Peyer's patch (tissue), 4 donors: Measurements from ENCODE around the gene STAT6.

Experiments
- POLR2A ChIP-seq, 2 donors: fragments of 450-650 bp; IDR thresholded peaks; one replicate each; pipeline ENCODE4 v1.5.1; 2017; ENCODE audit warnings: antibody characterized with exemption in 2 of 2, mild to moderate bottlenecking in 2 of 2, moderate library complexity in 2 of 2
- TF ChIP-seq, protein P1 (sequence below), 6 experiments: fragments of 450-650 bp in 4 of 6; fragments of 200-600 bp in 2 of 6; sonication (generic) in 1 of 6; IDR thresholded peaks; one replicate each; pipeline ENCODE4 v1.5.1; 2017 to 2019; ENCODE audit warnings: antibody characterized with exemption in 6 of 6, mild to moderate bottlenecking in 3 of 6, moderate library complexity in 1 of 6

DNA sequence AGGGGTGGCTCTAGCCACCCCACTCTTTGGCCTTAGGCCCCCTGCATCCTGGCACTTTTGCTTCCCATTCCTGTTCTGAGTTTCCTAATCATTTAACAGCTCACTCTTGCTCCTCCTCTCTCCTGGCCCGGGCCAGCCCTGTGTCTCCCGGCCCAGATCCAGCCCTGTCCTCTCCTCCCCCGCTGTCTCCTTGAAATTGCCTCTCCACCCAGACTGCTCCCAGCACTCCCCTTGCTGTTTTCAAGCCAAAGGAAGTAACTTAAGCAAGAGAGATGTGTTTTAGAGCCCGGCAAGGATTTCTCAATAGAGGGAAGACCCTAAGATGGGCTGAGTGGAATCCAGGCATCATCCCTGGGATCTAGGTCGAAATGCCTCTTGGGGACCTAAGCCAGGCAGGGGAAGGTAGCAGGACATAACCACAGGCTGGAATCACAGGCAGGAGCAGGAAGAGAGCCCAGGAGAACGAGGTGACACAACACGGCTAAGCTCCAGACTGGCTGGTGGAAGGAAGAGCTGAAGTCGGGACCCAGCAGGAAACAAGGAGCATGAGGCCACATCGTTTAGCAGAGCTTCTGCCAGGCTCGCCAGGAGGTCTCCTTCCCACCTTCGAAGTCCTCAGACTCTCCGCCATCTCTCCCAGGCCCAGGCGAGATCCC is 38.2 kb upstream of the STAT6 start:
- TF ChIP-seq, protein P1, sequence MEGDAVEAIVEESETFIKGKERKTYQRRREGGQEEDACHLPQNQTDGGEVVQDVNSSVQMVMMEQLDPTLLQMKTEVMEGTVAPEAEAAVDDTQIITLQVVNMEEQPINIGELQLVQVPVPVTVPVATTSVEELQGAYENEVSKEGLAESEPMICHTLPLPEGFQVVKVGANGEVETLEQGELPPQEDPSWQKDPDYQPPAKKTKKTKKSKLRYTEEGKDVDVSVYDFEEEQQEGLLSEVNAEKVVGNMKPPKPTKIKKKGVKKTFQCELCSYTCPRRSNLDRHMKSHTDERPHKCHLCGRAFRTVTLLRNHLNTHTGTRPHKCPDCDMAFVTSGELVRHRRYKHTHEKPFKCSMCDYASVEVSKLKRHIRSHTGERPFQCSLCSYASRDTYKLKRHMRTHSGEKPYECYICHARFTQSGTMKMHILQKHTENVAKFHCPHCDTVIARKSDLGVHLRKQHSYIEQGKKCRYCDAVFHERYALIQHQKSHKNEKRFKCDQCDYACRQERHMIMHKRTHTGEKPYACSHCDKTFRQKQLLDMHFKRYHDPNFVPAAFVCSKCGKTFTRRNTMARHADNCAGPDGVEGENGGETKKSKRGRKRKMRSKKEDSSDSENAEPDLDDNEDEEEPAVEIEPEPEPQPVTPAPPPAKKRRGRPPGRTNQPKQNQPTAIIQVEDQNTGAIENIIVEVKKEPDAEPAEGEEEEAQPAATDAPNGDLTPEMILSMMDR (IDR thresholded peaks at IDR 0.05), result no peak
- TF ChIP-seq POLR2A (IDR thresholded peaks at IDR 0.05), result no peak
